Activated B cell treated with CpG ODN at 0.5 μM for 24 hours (primary cell): ENCODE measurements around the gene FLNC. TPM values are rescaled to one million over a fixed set of nuclear protein-coding genes. Genes with fewer than 3 reads are reported as not detected.

Experiments used
- ATAC-seq: fragments of 200-7000 bp; cut with Tn5 transposase; one replicate; pipeline ENCODE4 v1.10.0; 2021; ENCODE audit warnings: low read depth, mild to moderate bottlenecking, moderate library complexity
- CTCF ChIA-PET: fragments of 350-600 bp; sonication (Branson Sonifier 250); formaldehyde crosslinking; loops from one replicate; lab custom pipeline; 2021; ENCODE audit warnings: antibody characterized with exemption; lab: Charles Lee
- POLR2A ChIA-PET: fragments of 350-600 bp; sonication (Branson Sonifier 250); formaldehyde crosslinking; loops from one replicate; lab custom pipeline; 2021; ENCODE audit warnings: antibody characterized with exemption; lab: Charles Lee
- DNase-seq: peaks from one replicate; pipeline ENCODE4 v3.0.0; 2022
- H3K27ac Mint-ChIP-seq: one replicate; pipeline ENCODE4 v1.8.0; 2020; ENCODE audit warnings: mixed read lengths
- H3K27me3 Mint-ChIP-seq: one replicate; pipeline ENCODE4 v1.8.0; 2021; ENCODE audit warnings: mixed read lengths
- H3K36me3 Mint-ChIP-seq: one replicate; pipeline ENCODE4 v1.8.0; 2021; ENCODE audit warnings: low read depth, mixed read lengths
- H3K4me1 Mint-ChIP-seq: one replicate; pipeline ENCODE4 v1.8.0; 2021; ENCODE audit warnings: mixed read lengths
- H3K4me3 Mint-ChIP-seq: one replicate; pipeline ENCODE4 v1.8.0; 2020; ENCODE audit warnings: mild to moderate bottlenecking, mixed read lengths
- H3K9me3 Mint-ChIP-seq: one replicate; pipeline ENCODE4 v1.8.0; 2020; ENCODE audit warnings: mixed read lengths
- intact Hi-C: fragments of 100-400 bp; cut with micrococcal nuclease; formaldehyde crosslinking; loops from one replicate; pipeline ENCODE4 v1.15.1; 2024
- total RNA-seq: library from RNA; stranded (reverse); gene quantifications from 2 replicates; pipeline ENCODE4 v1.2.3, GENCODE V29; 2022
- TF ChIP-seq, protein P1 (sequence below): fragments of 200-600 bp; IDR thresholded peaks from one replicate; pipeline ENCODE4 v1.8.0; 2022; ENCODE audit warnings: antibody characterized with exemption, mild to moderate bottlenecking

The FLNC gene
- total RNA-seq, 1 donor from 2014 or later = not detected

DNA sequence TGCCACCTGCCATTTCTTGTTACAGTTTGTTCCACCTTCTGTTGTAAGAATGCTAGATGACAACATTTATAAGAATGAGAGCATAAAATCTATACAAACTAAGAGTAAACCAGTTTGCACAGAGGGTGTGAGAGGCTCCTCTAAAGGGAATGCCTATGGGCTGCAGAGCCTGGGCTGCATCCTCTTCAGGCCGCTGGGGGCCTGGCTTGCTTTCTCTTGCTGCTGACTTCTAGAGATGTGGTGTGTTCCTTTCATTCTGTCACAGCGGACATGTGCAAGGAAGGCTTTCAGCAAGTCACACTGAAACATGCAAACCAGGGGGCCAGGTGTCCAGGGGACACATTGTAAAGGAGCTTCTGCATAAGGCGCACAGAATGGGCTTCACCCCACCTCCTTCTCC is 25.4 kb downstream of the FLNC start:
- DNase-seq = no peak
- no peak overlapping the region for H3K4me3 Mint-ChIP-seq
- ChIA-PET POLR2A (no interaction called here), CTCF (no interaction called here)
- H3K4me1 Mint-ChIP-seq = no peaks in the 10 kb centered on the region
- TF ChIP-seq, protein P1, sequence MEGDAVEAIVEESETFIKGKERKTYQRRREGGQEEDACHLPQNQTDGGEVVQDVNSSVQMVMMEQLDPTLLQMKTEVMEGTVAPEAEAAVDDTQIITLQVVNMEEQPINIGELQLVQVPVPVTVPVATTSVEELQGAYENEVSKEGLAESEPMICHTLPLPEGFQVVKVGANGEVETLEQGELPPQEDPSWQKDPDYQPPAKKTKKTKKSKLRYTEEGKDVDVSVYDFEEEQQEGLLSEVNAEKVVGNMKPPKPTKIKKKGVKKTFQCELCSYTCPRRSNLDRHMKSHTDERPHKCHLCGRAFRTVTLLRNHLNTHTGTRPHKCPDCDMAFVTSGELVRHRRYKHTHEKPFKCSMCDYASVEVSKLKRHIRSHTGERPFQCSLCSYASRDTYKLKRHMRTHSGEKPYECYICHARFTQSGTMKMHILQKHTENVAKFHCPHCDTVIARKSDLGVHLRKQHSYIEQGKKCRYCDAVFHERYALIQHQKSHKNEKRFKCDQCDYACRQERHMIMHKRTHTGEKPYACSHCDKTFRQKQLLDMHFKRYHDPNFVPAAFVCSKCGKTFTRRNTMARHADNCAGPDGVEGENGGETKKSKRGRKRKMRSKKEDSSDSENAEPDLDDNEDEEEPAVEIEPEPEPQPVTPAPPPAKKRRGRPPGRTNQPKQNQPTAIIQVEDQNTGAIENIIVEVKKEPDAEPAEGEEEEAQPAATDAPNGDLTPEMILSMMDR = no peak
- ATAC-seq = no peak
- H3K27me3 Mint-ChIP-seq = peaks cover 10% of the 10 kb centered on the region
- H3K9me3 Mint-ChIP-seq = no peaks in the 10 kb centered on the region
- H3K27ac Mint-ChIP-seq = no peak overlapping the region
- intact Hi-C loops = no loop called here
- H3K36me3 Mint-ChIP-seq = no peaks in the 10 kb centered on the region

DNA sequence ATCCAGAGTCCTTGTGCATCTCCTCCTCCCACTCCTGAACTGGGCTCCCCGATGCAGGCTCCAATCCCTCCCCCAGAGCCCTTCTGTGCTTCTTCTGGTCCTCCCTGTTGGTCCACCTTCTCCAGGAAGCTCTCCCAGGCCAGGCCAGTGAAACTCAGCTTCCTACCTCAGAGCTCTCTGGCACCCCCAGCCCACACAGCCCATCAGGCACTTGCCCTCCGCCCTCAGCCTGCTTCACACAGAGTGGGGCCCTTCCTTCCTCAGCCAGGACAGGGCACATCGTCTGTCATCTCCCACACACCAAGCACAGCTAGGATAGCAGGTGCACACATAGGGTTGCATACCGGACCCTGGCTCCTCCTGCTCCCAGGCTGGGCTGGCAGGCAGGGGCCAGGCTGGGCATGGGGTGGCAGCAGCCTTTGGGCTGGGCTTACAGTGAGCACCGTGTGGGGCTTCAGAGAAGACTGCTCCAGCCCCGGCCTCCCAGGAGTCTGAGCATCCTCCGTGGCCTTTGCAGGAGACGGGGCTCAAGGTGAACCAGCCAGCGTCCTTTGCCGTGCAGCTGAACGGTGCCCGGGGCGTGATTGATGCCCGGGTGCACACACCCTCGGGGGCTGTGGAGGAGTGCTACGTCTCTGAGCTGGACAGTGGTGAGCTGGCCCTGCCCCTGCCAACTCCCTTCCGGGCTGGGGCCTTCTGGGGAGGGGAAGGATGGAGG is 26.0 kb downstream of the FLNC start:
- CTCF ChIA-PET = no interaction called here

DNA sequence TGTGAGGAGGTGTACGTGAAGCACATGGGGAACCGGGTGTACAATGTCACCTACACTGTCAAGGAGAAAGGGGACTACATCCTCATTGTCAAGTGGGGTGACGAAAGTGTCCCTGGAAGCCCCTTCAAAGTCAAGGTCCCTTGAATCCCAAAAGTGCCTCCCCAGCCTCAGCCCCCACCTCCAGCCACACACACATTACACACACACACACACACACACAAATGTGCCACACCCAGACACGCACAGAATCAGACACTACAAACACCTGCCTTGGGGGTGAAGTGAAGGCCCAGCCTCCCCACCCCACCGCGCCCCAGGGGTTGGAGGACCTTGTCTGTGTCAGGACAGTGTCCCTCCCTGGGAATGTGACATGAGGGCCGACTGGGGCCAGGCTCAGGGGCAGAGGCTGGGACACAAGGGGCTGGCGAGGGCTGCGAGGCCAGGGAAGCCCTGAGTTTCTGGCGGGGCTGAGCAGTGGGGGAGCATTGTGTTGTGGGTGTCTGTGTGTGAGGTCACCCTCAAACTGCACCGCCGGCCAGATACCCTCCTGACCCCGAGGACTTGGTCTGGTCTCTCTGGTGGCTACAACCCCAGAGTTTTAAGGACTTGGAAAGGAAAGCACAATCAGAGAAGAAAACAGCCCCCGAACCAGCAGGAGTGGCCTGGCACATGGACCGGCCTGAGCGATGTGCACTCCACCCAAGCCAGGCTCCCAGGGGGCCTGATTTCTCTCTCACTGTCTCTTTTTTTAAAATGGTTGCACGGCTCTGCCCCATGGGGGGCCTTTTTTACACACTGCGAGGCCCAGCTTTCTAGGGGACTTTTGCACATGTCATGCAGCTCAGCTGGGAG is 28.4 kb downstream of the FLNC start:
- POLR2A ChIA-PET = no interaction called here
- Mint-ChIP-seq H3K4me1 (peaks cover 13% of the 10 kb centered on the region), H3K27ac (no peak overlapping the region), H3K36me3 (peaks cover 6% of the 10 kb centered on the region), H3K9me3 (no peaks in the 10 kb centered on the region), H3K4me3 (no peak overlapping the region), H3K27me3 (peaks cover 4% of the 10 kb centered on the region)
- CTCF ChIA-PET = no interaction called here
- DNase-seq = no peak
- no peak for ATAC-seq
- intact Hi-C loops = no loop called here
- TF ChIP-seq, protein P1 = no peak

More for the DNA sequence above, 26.0 kb downstream of the FLNC start:
- TF ChIP-seq, protein P1 = no peak
- DNase-seq = no peak
- ATAC-seq = no peak
- Mint-ChIP-seq H3K27ac (no peak overlapping the region), H3K36me3 (no peaks in the 10 kb centered on the region), H3K4me3 (no peak overlapping the region), H3K27me3 (peaks cover 10% of the 10 kb centered on the region), H3K4me1 (no peaks in the 10 kb centered on the region), H3K9me3 (no peaks in the 10 kb centered on the region)
- POLR2A ChIA-PET = no interaction called here
- intact Hi-C loops = no loop called here

DNA sequence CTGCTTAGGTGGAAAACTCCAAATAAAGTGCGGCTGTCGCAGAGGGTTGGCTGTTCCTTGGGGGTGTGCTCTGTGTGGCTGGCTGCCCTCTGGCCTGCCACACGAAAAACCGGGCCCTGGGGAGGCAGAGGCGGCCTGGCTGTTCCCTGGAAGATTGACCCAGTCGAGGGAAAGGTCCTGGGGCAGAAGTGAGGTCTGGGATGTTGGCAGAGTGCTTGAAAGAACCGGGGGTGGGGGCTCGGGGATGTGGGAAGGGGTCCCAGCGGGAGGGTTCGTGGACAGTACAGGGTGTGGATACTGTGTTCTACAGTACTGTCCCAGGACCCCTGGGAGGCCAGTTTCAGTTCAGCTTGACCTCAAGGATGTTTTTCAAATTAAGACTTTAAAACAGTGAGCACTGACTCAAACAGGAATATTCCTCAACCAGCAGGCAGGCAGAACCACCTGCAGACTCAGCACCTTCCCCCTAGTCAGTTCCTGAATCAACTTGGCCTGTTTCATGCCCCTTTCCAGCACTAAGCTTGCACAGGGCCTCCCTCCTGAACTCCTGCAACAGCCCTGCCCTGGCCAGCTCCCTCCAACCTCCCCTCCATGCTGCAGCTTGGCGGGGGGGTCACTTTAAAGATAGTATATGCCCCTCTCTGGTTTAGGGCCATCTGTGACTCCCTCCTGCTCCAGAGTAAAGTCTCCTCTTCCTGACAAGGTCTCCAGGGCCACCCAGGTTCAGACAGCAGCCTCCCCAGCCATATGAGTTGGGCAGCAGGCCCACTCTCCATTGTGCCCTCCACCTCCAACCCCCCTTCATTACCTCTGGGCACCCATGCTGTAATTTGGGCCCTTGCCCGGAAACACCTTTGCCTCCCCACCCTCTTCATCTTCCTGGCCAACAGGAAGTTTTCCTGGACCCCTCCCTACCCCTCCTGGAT is 29.3 kb downstream of the FLNC start:
- H3K27me3 Mint-ChIP-seq = peaks cover 3% of the 10 kb centered on the region
- H3K36me3 Mint-ChIP-seq = peaks cover 6% of the 10 kb centered on the region
- ChIA-PET CTCF (interaction anchor here (0.9 to 1.8 kb wide), 2 partner anchors 21 to 24 kb away, joined by 3 to 7 read pairs; no protein-coding TSS in a partner anchor), POLR2A (no interaction called here)
- DNase-seq (no peak), ATAC-seq (no peak)
- TF ChIP-seq, protein P1 = no peak
- H3K4me3 Mint-ChIP-seq = no peak overlapping the region
- H3K9me3 Mint-ChIP-seq = no peaks in the 10 kb centered on the region
- intact Hi-C loops = loop anchor here (5.0 to 10.0 kb wide), 3 partner anchors 327 to 455 kb away; partner anchors contain the start of genes IMPDH1 and METTL2B
- peaks cover 18% of the 10 kb centered on the region for H3K4me1 Mint-ChIP-seq
- H3K27ac Mint-ChIP-seq = no peak overlapping the region
